T-helper 1 cell treated with Interleukin-12 subunit alpha and Interleukin-12 subunit beta and Interleukin-4 antibody, amounts not matched to agents 30 μg/mL and 1 μg/mL, for 36 hours (primary cell): ENCODE data around the gene MCU.

Source experiments
- H3K27ac Mint-ChIP-seq: one replicate; pipeline ENCODE4 v1.8.0; 2021; ENCODE audit warnings: mild to moderate bottlenecking, mixed read lengths
- H3K27me3 Mint-ChIP-seq: one replicate; pipeline ENCODE4 v1.8.0; 2021; ENCODE audit warnings: low read depth, mixed read lengths
- H3K36me3 Mint-ChIP-seq: one replicate; pipeline ENCODE4 v1.8.0; 2021; ENCODE audit warnings: low read depth, mixed read lengths
- H3K4me1 Mint-ChIP-seq: one replicate; pipeline ENCODE4 v1.8.0; 2021; ENCODE audit warnings: low read depth, mixed read lengths
- H3K4me3 Mint-ChIP-seq: one replicate; pipeline ENCODE4 v1.8.0; 2021; ENCODE audit warnings: mild to moderate bottlenecking, moderate library complexity, mixed read lengths
- H3K9me3 Mint-ChIP-seq: one replicate; pipeline ENCODE4 v1.8.0; 2021; ENCODE audit warnings: mixed read lengths

Gene MCU

DNA sequence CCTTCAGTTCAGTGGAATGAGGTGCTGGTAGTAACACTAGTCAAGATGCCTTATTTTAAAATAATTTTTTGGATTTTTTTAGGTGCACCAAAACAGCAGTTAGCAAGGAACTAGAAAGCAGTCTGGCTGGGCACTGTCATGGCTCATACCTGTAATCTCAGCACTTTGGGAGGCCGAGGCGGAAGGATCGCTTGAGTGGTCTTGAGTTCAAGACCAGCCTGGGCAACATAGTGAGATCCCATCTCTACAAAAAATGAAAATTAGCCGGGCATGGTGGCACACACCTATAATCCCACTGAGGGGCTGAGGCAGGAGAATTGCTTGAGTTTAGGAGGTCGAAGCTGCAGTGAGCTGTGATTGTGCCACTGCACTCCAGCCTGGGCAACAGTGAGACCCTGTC is 236.9 kb downstream of the MCU start:
- no peak overlapping the region for H3K27ac Mint-ChIP-seq
- H3K9me3 Mint-ChIP-seq = no peaks in the 10 kb centered on the region
- no peaks in the 10 kb centered on the region for H3K36me3 Mint-ChIP-seq
- H3K4me3 Mint-ChIP-seq = no peak overlapping the region
- no peaks in the 10 kb centered on the region for H3K4me1 Mint-ChIP-seq
- no peaks in the 10 kb centered on the region for H3K27me3 Mint-ChIP-seq

DNA sequence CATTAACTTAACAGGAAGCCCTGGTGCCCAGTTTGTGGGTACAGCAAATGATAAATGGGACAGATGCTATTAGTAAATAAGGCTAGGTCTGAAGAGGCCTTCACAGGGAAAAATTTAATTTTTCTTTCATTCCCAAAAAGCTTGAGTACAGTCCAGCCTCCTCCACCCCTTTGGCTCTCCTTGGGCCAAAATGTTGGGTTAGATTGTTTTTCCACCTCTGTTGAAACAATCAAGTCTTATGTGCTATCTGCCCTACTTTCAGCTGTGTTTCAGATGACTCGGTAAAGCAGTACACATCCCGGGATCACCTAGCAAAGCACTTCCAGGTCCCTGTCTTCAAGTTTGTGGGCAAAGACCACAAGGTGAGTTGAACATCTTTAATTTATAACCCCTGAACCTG is 238.3 kb downstream of the MCU start:
- no peaks in the 10 kb centered on the region for H3K4me1 Mint-ChIP-seq
- H3K27me3 Mint-ChIP-seq = no peaks in the 10 kb centered on the region
- no peaks in the 10 kb centered on the region for H3K9me3 Mint-ChIP-seq
- no peak overlapping the region for H3K27ac Mint-ChIP-seq
- no peak overlapping the region for H3K4me3 Mint-ChIP-seq
- no peaks in the 10 kb centered on the region for H3K36me3 Mint-ChIP-seq

DNA sequence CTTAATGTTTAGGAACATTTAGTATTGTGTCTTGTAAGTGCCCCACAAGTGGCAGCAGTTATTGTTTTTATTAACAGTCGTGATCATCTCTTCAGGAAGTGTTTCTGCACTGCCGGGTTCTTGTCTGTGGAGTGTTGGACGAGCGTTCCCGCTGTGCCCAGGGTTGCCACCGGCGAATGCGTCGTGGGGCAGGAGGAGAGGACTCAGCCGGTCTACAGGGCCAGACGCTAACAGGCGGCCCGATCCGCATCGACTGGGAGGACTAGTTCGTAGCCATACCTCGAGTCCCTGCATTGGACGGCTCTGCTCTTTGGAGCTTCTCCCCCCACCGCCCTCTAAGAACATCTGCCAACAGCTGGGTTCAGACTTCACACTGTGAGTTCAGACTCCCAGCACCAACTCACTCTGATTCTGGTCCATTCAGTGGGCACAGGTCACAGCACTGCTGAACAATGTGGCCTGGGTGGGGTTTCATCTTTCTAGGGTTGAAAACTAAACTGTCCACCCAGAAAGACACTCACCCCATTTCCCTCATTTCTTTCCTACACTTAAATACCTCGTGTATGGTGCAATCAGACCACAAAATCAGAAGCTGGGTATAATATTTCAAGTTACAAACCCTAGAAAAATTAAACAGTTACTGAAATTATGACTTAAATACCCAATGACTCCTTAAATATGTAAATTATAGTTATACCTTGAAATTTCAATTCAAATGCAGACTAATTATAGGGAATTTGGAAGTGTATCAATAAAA is 240.5 kb downstream of the MCU start:
- Mint-ChIP-seq H3K4me3 (no peak overlapping the region), H3K36me3 (no peaks in the 10 kb centered on the region), H3K27me3 (no peaks in the 10 kb centered on the region), H3K9me3 (no peaks in the 10 kb centered on the region), H3K4me1 (no peaks in the 10 kb centered on the region), H3K27ac (no peak overlapping the region)

DNA sequence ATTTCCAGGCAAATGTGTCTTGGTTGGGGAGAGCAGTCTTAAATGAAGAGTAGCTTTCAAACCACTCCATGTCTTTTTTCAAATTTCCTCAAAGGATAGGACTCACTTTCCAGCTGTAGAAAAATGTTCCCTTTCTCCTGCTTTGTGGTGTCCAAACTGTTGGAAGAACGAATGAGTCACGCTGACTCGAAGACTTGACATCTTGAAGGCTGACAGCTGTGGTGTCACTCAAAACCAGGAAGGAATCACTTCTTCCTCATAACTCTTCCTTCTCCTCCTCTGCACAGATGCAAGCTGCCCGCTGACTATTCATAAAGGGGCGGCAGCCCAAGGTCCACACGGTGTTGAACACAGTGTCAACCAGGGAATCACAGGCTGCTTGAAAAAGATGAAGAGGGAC is 243.4 kb downstream of the MCU start:
- Mint-ChIP-seq H3K9me3 (no peaks in the 10 kb centered on the region), H3K4me3 (no peak overlapping the region), H3K4me1 (no peaks in the 10 kb centered on the region), H3K27me3 (no peaks in the 10 kb centered on the region), H3K36me3 (no peaks in the 10 kb centered on the region), H3K27ac (no peak overlapping the region)
